AG08396 (cell line): ENCODE measurements around the gene ABHD16B.
A peak's percentile ranks its signal among the peaks of the same experiment; 100 is the strongest.
"Not testable (repeated sequence)": the region's sequence is repeated elsewhere in the genome, so short reads cannot be mapped to it uniquely, and the experiment has no call there.

Experiments
- DNase-seq: peaks from one replicate; pipeline ENCODE4 v3.0.0; 2012; ENCODE audit warnings: low spot score, mixed read lengths

ABHD16B gene

DNA sequence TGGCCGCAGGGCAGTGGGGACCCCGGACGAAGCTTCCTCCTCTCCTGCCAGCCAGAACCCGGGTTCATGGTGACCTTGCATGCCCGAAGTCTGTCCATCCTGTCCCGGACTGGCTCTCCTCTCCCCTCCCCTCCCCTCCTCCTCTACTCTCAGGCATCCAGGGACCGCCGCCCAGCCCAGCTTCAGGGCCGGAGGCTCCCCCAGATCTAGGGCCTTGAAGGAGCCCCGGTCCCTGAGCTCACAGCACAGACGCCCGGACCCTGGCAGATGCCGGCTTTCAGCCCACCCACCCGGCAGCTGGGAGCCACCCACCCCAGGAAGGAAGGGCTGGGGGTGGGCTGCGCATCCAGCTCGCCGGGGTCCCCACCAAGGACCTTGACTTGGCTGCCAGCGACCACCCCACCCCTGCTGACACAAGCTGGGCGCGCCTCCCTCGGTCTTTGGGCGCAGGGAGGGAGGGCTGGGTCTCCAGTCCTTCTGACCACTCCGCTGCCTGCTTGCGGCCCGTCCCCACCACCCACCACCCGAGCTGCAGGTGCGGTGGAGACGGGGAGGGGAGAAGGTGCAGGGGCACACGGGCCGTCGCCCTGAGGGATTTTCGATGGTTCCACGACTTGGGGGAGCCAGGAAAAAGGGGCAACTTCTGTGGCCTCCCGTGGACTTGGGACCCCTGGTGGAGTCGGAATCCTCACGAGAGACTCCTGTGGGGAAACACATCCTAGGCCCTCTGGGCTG, 5.8 kb upstream of the ABHD16B start:
- DNase-seq = no peak

DNA sequence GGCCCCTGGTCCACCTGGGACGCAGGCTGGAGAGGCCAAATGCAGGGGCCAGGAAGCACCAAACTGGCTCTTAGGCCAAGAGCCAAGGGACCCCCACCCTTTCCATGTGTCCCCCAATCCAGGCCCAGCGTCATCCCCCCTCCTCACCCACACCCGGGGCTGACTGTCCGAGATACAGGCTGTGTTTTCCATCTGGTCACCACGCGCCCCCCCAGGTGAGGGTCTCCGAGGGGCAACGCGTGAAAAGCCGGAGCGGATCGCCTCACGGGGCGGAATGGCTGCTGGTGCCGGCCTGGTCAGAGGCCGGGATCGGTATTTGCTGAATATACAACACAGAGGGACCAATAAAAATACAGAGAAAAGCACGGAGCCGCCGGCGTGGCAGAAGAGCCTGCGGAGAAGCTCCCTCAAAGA, 5.2 kb upstream of the ABHD16B start:
- no peak for DNase-seq

DNA sequence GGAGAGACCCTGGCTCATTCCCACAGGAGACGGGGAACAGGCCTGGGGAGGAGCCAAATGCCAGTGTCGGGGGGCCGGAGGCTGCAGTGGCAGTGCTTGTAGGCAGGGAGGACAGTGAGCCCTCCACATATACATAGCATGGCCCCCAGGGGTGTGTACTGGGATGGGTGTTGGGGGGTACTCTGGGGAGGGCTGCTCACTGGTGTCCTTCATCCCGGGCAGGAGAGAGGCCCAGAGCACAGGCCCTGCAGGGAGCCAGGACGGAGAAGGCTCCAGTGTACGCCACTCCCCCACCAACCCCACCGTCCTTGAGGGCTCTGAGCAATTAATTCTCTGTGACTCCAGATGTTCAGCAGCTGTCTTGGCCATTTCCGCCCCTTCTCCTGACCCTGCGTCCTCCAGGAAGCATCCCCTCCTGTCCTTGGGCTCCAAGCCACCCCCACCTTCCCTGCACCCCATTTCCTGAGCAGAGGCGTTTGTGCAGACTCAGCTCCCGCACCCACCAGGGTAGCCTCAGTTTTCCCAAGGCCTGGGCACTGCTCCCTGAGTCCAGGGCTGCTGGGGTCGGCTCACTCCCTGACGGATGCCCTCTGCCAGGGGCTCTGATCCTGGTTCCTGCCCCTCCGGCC, 3.4 kb upstream of the ABHD16B start:
- no peak for DNase-seq

DNA sequence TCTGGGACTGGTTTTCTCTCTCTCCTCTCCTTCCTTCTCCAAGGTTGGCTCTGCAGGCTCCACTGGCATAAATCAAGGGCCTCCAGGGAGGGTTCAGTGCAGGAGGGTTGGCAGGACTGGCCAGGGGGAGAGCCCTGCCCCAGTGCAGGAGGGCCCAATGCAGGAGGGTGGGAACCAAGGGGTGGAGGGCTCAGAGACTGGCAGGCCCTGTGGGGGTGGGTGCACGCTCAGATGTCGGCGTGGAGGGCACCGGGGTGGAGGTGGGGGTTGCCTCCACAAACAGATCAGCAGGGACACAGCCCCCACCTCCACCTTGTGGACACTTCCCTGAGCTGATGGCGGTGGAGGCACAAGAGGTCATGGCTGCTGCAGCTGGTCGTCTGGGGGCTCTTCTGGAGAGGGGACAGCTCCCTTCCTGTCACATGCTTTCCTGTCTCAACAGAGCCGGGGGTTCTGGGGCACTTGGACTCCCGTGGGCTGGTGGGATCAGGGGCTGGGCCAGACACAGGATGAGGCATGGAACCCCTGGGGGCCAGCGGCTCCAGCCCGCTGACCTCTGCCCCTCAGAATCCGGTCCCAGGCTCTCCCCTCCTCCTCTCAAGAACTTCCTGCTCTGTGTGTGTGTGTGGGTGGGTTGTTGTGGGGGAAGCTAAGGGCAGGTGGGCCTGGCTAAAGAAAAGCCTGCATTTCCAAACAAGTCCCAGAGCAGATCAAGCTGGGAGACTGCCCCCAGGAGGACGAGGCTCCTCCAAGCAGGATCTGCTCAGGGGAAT, 2.7 kb upstream of the ABHD16B start:
- DNase-seq = no peak

DNA sequence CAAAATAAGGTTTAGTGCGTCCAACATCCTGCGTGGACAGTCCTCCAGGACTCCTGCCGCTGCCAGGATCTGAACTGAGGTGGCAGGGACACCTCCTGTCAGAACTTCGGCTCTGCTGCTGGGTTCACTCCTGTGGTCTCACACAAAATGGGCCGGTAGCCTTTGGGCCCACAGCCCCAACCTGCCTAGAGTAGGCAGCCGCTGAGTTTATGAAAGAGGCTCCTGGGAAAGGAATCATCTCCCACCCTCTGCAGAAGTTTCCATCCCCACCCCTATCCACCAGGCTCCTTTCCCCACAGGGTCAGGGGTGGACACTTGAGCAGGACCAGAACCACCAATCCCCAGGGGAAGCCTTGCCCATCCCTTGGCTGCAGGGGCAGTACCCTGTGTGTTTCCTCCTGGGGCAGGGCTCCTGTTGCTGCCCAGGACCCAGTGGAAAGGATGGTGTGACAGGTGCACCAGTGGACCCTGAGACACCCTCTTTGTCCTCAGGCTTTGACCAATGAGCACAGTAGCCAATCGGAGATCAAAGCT, 2.1 kb upstream of the ABHD16B start:
- no peak for DNase-seq

DNA sequence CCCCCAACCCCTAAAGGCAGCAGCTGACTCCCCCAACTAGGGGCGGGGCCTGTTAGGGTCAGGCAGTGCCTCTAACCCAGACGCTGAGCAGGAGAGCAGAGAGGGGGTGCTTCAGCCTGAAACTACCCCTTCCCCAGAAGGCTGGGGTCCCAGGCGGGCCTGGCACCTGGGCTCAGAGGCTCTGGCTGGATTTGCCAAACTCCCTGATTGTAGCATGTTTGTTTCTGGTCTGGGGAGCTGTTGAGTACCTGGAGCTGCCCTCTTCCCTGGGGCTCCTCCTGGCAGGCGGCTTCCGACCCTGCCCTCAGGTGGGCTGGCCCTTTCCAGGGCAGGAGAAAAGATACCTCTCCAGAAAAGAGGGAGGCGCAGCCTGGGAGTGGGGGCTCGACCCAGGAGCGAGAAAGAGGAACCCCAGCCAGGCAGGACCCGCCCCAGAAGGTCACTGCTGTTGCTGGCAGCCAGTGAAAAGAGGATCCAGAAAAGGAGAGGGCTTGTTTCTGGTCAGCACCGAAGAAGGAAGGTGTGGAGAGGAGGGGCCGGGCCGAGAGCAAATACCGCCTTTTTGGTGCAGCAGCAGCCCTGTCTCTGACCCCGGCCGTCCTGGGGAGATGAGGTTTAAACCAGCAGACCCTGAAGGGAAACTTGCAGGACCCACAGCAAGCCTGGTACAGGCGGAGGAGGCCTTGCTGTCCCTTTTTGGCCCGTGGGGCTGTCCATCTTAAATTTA, 810 bp upstream of the ABHD16B start:
- DNase-seq = no peak

DNA sequence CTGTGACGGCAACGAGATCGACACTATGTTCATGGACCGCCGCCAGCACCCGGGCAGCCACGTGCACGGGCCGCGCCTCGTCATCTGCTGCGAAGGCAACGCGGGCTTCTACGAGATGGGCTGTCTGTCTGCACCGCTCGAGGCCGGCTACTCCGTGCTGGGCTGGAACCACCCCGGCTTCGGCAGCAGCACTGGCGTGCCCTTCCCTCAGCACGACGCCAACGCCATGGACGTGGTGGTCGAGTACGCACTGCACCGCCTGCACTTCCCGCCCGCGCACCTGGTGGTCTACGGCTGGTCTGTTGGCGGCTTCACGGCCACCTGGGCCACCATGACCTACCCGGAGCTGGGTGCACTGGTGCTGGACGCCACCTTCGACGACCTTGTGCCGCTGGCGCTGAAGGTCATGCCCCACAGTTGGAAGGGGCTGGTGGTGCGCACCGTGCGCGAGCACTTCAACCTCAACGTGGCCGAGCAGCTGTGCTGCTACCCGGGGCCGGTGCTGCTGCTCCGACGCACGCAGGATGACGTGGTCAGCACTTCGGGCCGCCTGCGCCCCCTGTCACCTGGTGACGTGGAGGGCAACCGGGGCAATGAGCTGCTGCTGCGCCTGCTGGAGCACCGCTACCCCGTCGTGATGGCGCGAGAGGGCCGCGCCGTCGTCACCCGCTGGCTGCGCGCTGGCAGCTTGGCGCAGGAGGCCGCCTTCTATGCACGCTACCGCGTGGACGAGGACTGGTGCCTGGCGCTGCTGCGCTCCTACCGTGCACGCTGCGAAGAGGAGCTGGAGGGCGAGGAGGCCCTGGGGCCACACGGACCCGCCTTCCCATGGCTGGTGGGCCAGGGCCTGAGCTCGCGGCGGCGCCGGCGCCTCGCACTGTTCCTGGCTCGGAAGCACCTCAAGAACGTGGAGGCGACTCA, 943 bp downstream of the ABHD16B start:
- no peak for DNase-seq

DNA sequence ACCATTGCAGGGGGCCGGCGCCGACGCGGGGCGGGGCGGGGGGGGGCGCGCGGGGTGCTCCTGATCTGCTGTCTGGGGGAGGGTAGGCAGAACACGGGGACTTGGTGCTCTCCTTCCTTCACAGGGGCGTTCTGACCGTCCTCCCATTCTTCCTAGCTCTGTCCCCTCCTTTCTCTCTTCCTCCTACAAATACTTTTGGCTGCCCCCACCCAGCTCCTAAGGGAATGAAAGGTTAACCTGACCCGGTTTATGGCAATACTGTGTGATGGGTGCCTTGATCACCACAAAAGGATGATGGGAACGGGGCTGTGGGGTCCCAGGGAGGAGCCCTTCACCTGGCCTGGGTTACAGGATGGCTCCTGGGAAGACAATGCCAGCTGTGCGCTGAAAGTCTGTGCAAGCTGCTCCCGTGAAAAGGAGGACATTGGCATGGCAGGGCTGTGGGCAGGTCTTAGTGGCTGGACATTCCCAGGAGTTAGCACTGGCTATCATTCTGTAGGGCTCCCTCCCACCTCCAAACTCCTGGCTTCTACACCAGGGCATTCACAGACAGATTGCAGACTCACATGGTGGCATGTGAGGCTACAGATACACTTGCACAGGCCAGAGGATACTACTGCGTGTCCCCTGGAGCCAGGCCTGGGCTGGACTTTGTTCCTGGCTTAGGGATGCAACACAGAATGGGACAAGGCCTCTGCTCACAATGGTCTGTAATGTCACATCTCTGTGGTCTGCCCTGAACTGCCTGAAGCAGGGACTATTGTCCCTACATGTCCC, 1.9 kb downstream of the ABHD16B start:
- no peak for DNase-seq

DNA sequence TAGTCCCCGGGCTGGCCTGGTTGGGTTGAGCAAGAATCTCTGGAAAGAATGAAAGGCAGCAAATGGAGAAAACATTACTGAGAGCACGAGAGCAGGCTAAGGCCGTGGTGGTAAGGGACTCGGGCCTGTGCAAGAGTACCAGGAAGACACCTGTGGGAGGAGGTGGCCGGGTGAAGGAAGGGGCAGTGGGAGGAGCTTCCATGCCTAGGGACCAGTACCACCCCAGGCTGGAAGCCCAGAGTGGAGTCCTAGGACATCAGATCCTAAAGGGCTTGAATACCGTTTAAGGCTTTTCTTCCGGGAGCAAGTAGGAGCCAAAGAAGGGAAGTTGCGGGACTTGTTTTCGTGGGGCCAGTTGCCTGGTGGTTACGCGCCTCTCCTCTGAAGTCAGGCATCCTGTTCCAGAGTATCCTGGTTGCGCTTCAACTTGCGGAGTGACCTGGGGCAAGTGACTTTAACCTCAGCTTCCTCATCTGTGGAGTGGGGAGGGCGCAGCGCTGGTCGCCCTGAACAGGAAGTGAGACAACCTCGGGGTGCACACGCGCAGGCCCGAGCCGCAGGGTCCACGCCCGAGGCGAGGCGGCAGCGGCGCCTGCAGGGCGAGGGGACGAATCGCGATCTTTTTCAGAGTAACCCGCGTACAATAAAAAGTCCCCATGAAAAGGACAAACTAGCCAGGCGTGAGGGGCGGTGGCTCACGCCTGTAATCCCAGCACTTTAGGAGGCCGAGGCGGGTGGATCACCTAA, 2.7 kb downstream of the ABHD16B start:
- peak; percentile 91 for DNase-seq

DNA sequence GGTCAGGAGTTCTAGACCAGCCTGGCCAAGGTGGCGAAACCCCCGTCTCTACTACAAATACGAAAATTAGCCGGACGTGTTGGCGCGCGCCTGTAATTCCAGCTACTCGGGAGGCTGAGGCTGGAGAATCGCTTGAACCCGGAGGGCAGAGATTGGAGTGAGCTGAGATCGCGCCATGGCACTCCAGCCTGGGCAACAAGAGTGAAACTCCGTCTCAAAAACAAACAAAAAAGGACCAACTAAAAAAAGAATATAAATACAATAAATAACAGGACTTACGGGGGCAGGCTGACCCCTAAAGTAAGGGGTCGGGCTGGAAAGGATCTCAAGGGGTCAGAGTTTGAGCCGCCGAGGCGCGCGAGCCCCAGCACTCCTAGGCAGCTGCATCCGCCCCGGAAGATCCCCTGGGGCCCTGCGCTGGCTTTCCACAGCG, 3.3 kb downstream of the ABHD16B start:
- no peak for DNase-seq

DNA sequence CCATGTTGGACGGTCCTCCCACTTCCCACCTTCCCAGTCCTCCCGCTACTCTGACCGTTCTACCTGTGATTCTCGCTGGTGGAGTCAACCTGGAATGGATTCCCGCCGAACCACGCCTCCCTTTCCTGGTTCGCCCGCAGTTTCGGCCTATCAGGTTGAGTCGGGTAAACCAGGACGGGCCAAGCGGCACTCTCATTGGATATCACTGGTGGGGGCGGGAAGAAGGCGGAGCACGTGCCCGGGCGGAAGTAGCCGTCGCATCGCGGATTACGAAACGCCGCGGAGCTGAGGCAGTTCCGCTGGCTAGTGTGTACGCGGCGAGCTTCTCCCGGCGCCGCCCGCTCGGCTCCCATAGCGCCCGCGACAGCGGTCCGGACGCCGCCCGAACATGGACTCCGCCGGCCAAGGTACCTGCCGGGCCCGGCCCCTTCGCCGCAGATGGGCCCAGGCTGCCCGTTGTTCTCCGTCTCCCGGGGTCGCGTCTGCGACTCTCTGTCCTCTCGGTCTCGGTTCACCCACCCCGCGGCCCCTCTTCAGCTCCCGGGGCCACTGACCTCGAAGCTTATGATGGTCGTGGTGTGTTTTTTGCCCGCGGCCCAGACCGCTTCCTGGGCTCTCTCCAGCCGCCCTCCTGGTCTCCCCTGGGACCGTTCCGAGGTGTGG, 3.8 kb downstream of the ABHD16B start, which contains the start of gene TPD52L2:
TPD52L2 (plus strand) TSS at position 293 of the 663 bp plus-strand sequence; CDS start at position 389, 96 bp downstream.
- peak; percentile 99 for DNase-seq

DNA sequence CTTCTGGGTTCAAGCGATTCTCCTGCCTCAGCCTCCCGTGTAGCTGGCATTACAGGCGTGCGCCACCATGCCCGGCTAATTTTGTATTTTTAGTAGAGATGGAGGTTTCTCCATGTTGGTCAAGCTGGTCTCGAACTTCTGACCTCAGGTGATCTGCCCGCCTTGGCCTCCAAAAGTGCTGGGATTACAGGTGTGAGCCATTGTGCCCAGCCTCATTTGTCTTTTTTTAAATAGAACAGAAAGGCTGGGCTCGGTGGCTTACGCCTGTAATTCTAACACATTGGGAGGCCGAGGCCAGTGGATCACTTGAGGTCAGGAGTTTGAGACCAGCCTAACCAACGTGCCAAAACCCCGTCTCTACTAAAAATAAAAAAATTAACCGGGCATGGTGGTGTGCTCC, 5.7 kb downstream of the ABHD16B start:
- DNase-seq = not testable (repeated sequence)

DNA sequence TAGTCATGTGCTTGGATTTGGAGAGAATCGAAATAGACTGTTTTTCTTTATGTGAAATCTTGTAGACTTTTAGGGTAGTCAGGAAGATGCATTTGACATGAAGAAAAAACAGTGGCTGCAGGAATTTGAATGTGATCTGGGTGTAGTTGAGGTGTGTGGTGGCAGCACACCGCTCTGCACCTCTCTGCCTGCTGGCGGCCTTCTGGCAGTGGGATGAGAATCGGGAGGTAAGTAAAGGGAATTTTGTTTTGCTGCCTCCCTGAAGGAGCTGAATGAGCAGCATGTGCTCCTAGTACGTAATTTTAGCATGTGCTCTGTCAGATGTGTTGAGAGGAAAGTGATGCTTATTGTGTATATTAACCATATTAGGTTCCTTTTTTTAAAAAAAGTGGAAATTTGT, 7.0 kb downstream of the ABHD16B start:
- DNase-seq = no peak

DNA sequence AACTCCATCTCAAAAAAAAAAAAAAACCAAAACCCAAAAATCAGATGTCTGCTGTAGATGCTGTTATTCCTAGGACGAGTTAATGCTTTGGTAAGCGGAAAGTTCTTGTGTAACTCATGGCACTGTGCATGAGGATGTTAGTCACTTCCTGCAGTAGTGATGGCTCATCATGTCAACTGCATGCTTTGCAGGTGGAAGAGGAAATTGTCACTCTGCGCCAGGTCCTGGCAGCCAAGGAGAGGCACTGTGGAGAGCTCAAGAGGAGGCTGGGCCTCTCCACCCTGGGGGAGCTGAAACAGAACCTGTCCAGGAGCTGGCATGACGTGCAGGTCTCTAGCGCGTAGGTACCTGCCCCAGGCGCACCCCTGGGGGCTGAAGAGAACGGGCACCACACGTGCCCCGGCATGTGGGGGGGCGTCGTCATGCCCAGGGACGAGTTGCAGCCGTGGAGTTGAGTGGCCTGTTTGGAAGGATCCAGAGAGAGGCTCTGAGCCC, 12.2 kb downstream of the ABHD16B start:
- DNase-seq = no peak

DNA sequence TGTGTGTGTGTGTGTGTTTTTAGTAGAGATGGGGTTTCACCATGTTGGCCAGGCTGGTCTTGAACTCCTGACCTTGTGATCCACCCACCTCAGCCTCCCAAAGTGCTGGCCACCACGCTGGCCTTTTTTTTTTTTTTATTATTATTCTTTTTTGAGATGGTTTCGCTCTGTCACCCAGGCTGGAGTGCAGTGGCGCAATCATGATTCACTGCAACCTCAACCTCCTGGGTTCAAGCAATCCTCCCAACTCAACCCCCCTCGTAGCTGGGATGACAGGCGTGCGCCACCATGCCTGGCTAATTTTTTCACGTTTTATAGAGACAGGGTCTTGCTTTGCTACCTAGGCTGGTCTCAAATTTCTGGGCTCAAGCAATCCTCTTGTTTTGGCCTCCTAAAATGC, 12.9 kb downstream of the ABHD16B start:
- DNase-seq = not testable (repeated sequence)

DNA sequence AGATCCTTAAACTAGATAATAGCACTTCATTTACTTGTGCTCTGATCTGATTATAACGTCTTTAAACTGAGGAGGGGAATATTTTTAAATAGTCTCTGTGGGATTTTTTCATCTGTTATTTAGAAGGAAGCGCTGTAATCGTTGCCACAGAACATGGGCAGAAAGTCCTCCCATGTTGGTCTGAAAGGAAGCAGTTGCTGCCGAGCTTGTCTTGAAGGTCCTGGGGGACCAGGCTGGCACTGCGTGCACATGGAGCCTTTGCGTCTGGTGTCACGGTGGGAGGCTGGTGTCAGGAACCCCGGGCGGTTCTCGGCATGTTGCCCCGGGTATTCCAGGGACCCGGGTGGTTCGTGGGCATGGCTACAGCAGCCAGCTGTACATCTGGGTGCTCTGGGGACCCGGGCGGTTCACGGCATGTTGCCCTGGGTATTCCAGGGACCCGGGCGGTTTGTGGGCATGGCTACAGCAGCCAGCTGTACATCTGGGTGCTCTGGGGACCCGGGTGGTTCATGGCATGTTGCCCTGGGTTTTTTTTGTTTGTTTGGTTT, 15.3 kb downstream of the ABHD16B start:
- no peak for DNase-seq

DNA sequence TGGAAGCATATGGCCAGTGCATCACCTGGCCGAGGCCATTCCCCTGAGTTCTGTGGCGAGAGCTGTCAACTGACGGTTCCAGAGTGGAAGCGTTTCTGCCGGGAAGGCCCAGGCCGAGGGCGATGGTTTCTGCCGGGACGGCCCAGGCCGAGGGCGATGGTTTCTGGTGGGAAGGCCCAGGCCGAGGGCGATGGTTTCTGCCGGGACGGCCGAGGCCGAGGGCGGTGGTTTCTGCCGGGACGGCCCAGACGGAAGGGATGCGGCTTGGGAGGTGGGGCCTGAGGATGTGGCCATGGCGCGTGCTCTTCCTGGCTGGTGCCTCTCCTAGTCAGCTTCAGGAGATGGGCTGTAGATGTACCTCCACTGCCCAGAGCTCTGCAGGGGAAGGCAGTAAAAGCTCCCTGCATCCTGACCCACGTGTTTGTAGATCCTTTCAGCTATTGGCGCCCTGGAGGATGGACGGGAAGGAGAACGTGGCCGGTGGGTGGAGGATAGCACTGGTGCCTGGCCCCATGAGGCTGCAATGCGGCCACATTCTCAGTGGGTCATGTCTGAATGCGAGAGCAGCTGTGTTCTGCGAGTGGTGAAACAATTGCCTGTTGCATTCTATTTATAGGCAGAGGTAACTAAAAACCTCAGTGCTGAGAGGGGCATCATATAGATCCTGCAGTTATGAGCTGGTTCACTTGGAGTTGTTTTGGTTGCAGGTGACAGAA, 16.6 kb downstream of the ABHD16B start:
- no peak for DNase-seq
